CD4-positive, CD25-positive, alpha-beta regulatory T cell (primary cell): ENCODE measurements around the gene VIPR2. TPM values are rescaled to one million over a fixed set of nuclear protein-coding genes. Genes with fewer than 3 reads are reported as not detected.
A peak's percentile ranks its signal among the peaks of the same experiment; 100 is the strongest.
"Not testable (repeated sequence)": the region's sequence is repeated elsewhere in the genome, so short reads cannot be mapped to it uniquely, and the experiment has no call there.

Experiments
- ATAC-seq, 2 donors: fragments of 150-1000 bp; cut with Tn5 transposase; one replicate each; pipeline ENCODE4 v1.10.0; 2021; ENCODE audit warnings: low read depth in 2 of 2, moderate number of reproducible peaks in 2 of 2, moderate library complexity in 1 of 2
- DNase-seq, 3 donors: peaks; one replicate each; pipeline versions ENCODE4 v3.0.0 to v3.0.0-alpha.2; 2012 to 2022; ENCODE audit warnings: mixed read lengths in 1 of 3
- H3K27ac ChIP-seq: one replicate; pipeline ENCODE4 v1.7.0; 2013; ENCODE audit warnings: mild to moderate bottlenecking, low read length; ENCODE audit not compliant: insufficient read depth, poor library complexity, severe bottlenecking
- H3K27me3 ChIP-seq: one replicate; pipeline ENCODE4 v1.7.0; 2013; ENCODE audit warnings: low read length; ENCODE audit not compliant: control insufficient read depth, insufficient read depth
- H3K36me3 ChIP-seq: one replicate; pipeline ENCODE4 v1.7.0; 2013; ENCODE audit warnings: mild to moderate bottlenecking, low read length, moderate library complexity; ENCODE audit not compliant: control insufficient read depth, insufficient read depth
- H3K4me1 ChIP-seq: 2 replicates; pipeline ENCODE4 v1.7.0; 2013; ENCODE audit warnings: mild to moderate bottlenecking, low read length; ENCODE audit not compliant: insufficient read depth, control insufficient read depth, poor library complexity, severe bottlenecking
- H3K4me3 ChIP-seq: one replicate; pipeline ENCODE4 v1.7.0; 2013; ENCODE audit warnings: low read depth, mild to moderate bottlenecking, low read length, moderate library complexity
- H3K9me3 ChIP-seq, 2 experiments: 1 replicate in 1 of 2; 2 replicates in 1 of 2; pipeline ENCODE4 v1.7.0; 2013; ENCODE audit warnings: low read length in 2 of 2, mild to moderate bottlenecking in 1 of 2, moderate library complexity in 1 of 2; ENCODE audit not compliant: control insufficient read depth in 2 of 2
- H3K27ac Mint-ChIP-seq, 3 donors: one replicate each; pipeline ENCODE4 v1.8.0; 2020 to 2022; ENCODE audit warnings: mild to moderate bottlenecking in 3 of 3, mixed read lengths in 3 of 3, moderate library complexity in 2 of 3
- H3K27me3 Mint-ChIP-seq: one replicate; pipeline ENCODE4 v1.8.0; 2022; ENCODE audit warnings: mild to moderate bottlenecking, mixed read lengths
- H3K36me3 Mint-ChIP-seq: one replicate; pipeline ENCODE4 v1.8.0; 2020; ENCODE audit warnings: mixed read lengths
- H3K4me1 Mint-ChIP-seq, 4 donors: one replicate each; pipeline ENCODE4 v1.8.0; 2020 to 2022; ENCODE audit warnings: mixed read lengths in 4 of 4, mild to moderate bottlenecking in 1 of 4
- H3K4me3 Mint-ChIP-seq, 4 donors: one replicate each; pipeline ENCODE4 v1.8.0; 2020 to 2022; ENCODE audit warnings: mild to moderate bottlenecking in 4 of 4, mixed read lengths in 4 of 4, moderate library complexity in 3 of 4
- H3K9me3 Mint-ChIP-seq, 7 donors: one replicate each; pipeline ENCODE4 v1.8.0; 2020 to 2022; ENCODE audit warnings: mixed read lengths in 7 of 7, mild to moderate bottlenecking in 3 of 7, moderate library complexity in 2 of 7
- polyA plus RNA-seq, 4 donors: library from polyadenylated mRNA; unstranded; fragments of 300-500 nt; fragmentation: Illumina TruSeq; gene quantifications; one replicate each; pipeline ENCODE4 v1.2.3, GENCODE V29; 2021
- total RNA-seq: library from RNA; stranded (reverse); gene quantifications from one replicate; pipeline ENCODE4 v1.2.3, GENCODE V29; 2022

VIPR2 gene
- total and polyA plus RNA-seq, 5 donors from 2014 or later = not detected

DNA sequence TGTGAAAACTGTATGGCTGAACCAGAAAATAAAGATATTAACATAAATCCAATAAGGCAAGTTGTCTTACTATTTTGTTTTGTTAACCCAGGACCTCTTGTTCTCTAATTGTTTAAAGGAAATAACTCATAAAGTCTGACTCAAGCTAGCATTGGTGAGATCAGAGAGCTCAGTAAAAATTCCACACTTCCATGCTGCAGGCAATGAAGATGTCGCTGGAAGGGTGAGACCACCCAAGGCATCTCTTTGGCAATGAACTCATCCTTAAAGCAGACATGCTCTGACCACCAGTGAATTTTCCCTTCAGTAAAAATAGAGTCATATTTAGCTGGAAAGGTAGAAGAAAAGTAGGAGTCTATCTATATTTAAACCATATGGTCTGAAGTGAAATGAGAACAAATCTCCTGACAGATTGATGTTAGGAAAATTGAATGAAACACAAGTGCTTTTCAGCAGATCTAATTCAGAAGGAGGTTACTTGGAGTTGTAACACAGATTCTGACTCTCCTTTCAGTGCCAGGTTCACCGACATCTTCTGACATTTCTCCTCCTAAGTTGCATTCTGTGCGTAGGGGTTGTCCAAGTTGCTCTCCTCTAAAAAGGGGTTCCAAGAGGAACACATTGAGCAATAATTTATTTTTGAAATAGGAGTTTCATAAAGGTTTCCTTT is 32.8 kb upstream of the VIPR2 start:
- Histone ChIP-seq H3K9me3 (peaks cover 2 to 6% of the 10 kb centered on the region in 2 experiments), H3K27me3 (peaks cover 2% of the 10 kb centered on the region), H3K36me3 (no peaks in the 10 kb centered on the region), H3K4me3 (no peak overlapping the region), H3K4me1 (peaks cover 4% of the 10 kb centered on the region), H3K27ac (no peak overlapping the region)
- DNase-seq = no peak
- H3K27me3 Mint-ChIP-seq = peaks cover 20% of the 10 kb centered on the region
- H3K4me1 Mint-ChIP-seq = peaks cover 8 to 23% (median 11%) of the 10 kb centered on the region in 4 donors
- H3K4me3 Mint-ChIP-seq = no peak overlapping the region
- no peak overlapping the region for H3K27ac Mint-ChIP-seq
- peaks cover 3% of the 10 kb centered on the region for H3K36me3 Mint-ChIP-seq
- H3K9me3 Mint-ChIP-seq = peaks cover 2 to 15% (median 7%) of the 10 kb centered on the region in 7 donors
- ATAC-seq = no peak

DNA sequence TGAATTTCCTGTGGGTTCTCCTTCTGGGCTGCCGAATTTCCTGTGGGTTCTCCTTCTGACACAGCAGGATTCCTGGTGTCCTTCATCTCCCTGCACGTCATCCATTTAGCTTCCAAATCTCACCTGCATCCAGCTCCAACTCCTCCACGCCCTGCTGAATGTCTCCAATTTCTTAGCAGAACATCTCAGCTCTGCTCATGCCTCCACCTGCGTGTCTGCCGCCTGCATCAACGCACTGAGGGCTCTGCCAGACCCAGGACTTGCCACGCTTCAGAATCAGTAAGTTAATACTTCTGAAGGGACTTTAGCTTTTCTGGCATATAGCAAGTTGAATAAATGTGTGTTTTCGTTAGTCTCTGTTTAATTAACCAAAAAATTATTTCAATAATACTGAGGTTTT is 31.1 kb upstream of the VIPR2 start:
- no peak for DNase-seq
- Mint-ChIP-seq H3K27me3 (peaks cover 14% of the 10 kb centered on the region), H3K27ac (peak overlapping the region; percentile 34 to 94 (median 58)), H3K4me3 (peak overlapping the region in 1 of 4 donors; percentile 47), H3K4me1 (peaks cover 8 to 23% (median 11%) of the 10 kb centered on the region in 4 donors), H3K9me3 (peaks cover 2 to 15% (median 7%) of the 10 kb centered on the region in 7 donors), H3K36me3 (peaks cover 3% of the 10 kb centered on the region)
- H3K36me3 ChIP-seq = no peaks in the 10 kb centered on the region
- H3K4me1 ChIP-seq = peaks cover 4% of the 10 kb centered on the region
- peak overlapping the region; percentile 9 for H3K27ac ChIP-seq
- peaks cover 0 to 6% of the 10 kb centered on the region in 2 experiments for H3K9me3 ChIP-seq
- H3K4me3 ChIP-seq = no peak overlapping the region
- H3K27me3 ChIP-seq = no peaks in the 10 kb centered on the region
- ATAC-seq = no peak

DNA sequence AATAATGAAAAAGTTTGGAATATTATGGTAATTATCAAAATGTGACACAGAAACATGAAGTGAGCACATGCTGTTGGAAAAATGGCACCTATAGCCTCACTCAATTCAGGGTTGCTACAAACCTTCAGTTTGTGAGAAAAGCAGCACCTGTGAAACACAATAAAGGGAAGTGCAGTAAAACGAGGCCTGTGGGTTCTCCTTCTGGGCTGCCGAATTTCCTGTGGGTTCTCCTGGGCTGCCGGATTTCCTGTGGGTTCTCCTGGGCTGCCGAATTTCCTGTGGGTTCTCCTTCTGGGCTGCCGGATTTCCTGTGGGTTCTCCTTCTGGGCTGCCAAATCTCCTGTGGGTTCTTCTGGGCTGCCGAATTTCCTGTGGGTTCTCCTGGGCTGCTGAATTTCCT is 30.4 kb upstream of the VIPR2 start:
- not testable (repeated sequence) for H3K27ac ChIP-seq, H3K36me3 Mint-ChIP-seq, DNase-seq, H3K9me3 ChIP-seq, H3K4me3 ChIP-seq, H3K27me3 ChIP-seq, H3K27me3 Mint-ChIP-seq, ATAC-seq, H3K27ac Mint-ChIP-seq, H3K36me3 ChIP-seq, H3K4me1 ChIP-seq
- Mint-ChIP-seq H3K9me3 (peaks cover 0 to 11% (median 7%) of the 10 kb centered on the region in 7 donors), H3K4me1 (peaks cover 8 to 23% (median 11%) of the 10 kb centered on the region in 4 donors), H3K4me3 (peak overlapping the region in 1 of 4 donors; percentile 7)

DNA sequence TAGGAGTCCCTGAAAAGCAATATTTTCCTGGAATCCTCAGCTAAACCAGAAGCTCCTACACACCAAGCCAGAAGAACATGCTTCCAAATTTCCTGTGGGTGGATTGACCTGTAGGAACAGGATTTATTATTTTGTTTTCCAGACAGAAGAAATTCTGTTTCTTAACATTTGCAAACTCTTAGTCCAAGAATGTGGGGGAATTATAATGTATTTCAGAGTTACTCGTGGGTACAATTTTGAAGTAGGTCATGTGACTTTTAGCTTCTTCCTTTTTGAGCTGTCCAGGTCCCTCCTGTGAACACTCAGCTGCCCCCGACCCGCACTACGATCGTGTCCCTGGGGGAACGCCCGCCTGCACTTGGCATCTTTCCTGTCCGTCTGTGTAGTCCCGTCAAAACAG is 27.7 kb upstream of the VIPR2 start:
- Histone ChIP-seq H3K27ac (no peak overlapping the region), H3K4me3 (no peak overlapping the region), H3K9me3 (peaks cover 0 to 6% of the 10 kb centered on the region in 2 experiments), H3K36me3 (no peaks in the 10 kb centered on the region), H3K4me1 (peaks cover 4% of the 10 kb centered on the region), H3K27me3 (no peaks in the 10 kb centered on the region)
- DNase-seq = no peak
- Mint-ChIP-seq H3K27ac (no peak overlapping the region), H3K4me1 (peaks cover 5 to 23% (median 11%) of the 10 kb centered on the region in 4 donors), H3K9me3 (peaks cover 0 to 13% (median 2%) of the 10 kb centered on the region in 7 donors), H3K27me3 (no peaks in the 10 kb centered on the region), H3K36me3 (no peaks in the 10 kb centered on the region), H3K4me3 (no peak overlapping the region)
- ATAC-seq = no peak

DNA sequence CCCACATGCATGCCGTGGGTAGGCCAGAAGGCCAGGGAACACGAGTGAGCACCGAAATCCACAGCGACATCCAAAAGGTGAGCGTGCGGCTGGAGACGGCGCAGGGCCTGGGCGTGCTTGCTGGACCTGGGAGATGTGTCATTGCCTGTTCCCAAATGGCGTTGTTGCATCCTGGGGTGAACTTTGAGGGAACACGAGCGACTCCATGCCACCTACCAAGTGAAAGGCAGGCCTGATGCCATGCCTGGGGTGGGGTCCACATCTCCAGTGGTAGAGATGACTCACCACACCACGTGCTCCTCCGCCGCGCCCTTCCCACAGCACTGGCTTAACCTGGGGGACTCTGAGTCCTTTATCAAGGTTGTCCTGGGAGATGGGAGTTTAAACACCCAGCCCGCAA is 24.7 kb upstream of the VIPR2 start:
- H3K4me3 Mint-ChIP-seq = no peak overlapping the region
- no peaks in the 10 kb centered on the region for H3K36me3 ChIP-seq
- no peaks in the 10 kb centered on the region for H3K4me1 ChIP-seq
- H3K27ac Mint-ChIP-seq = no peak overlapping the region
- peaks cover under 1 to 10% (median 4%) of the 10 kb centered on the region in 4 donors for H3K4me1 Mint-ChIP-seq
- DNase-seq (no peak), ATAC-seq (no peak)
- H3K27me3 ChIP-seq = no peaks in the 10 kb centered on the region
- H3K9me3 Mint-ChIP-seq = peaks cover 0 to 11% (median 2%) of the 10 kb centered on the region in 7 donors
- H3K4me3 ChIP-seq = no peak overlapping the region
- peaks cover 0 to 6% of the 10 kb centered on the region in 2 experiments for H3K9me3 ChIP-seq
- H3K27me3 Mint-ChIP-seq = no peaks in the 10 kb centered on the region
- no peaks in the 10 kb centered on the region for H3K36me3 Mint-ChIP-seq
- no peak overlapping the region for H3K27ac ChIP-seq

DNA sequence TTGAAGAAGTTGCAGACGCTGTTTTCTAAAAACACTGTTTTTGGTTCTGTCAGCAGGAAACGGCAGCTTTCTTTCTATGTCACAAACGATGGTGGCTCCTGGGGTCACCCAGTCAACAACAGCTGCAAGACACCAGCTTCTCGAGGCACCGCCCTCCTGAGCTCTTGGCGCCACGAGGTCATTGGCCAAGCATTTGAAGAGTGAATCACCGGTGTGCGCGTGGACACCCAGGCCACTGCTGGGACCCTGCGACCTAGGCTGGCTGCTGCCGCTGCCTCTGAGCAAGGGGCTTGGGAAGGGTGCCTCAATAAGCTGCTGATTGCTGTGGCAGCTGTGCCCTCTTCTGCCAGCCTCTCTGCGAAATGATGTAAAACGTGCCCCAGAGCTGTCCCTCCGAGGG is 22.5 kb upstream of the VIPR2 start:
- Histone ChIP-seq H3K4me3 (no peak overlapping the region), H3K27ac (no peak overlapping the region), H3K4me1 (no peaks in the 10 kb centered on the region), H3K27me3 (no peaks in the 10 kb centered on the region), H3K36me3 (no peaks in the 10 kb centered on the region), H3K9me3 (no peaks in the 10 kb centered on the region)
- H3K4me1 Mint-ChIP-seq = no peaks in the 10 kb centered on the region
- ATAC-seq = no peak
- H3K27me3 Mint-ChIP-seq = no peaks in the 10 kb centered on the region
- no peak for DNase-seq
- H3K27ac Mint-ChIP-seq = no peak overlapping the region
- peaks cover 0 to 1% (median 0%) of the 10 kb centered on the region in 7 donors for H3K9me3 Mint-ChIP-seq
- no peaks in the 10 kb centered on the region for H3K36me3 Mint-ChIP-seq
- H3K4me3 Mint-ChIP-seq = no peak overlapping the region

DNA sequence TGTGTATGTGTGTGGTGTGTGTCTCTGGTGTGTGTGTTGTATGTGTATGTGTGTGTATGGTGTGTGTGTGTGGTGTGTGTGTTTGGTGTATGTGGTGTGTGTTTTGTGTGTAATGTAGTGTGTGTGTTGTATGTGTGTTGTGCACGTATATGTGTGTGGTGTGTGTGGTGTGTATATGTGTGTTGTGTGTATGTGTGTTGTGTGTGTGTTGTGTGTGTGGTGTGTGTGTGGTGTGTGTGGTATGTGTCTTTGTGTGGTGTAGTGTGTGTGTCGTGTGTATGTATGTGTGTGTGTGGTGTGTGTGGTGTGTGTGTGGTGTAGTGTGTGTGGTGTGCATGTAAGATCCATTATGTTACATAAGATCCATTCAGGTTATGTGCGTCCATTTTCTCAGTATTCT is 21.9 kb upstream of the VIPR2 start:
- Histone ChIP-seq H3K9me3 (no peaks in the 10 kb centered on the region), H3K27me3 (no peaks in the 10 kb centered on the region), H3K4me3 (no peak overlapping the region), H3K27ac (no peak overlapping the region), H3K4me1 (no peaks in the 10 kb centered on the region), H3K36me3 (no peaks in the 10 kb centered on the region)
- no peaks in the 10 kb centered on the region for H3K36me3 Mint-ChIP-seq
- H3K4me3 Mint-ChIP-seq = no peak overlapping the region
- H3K4me1 Mint-ChIP-seq = no peaks in the 10 kb centered on the region
- no peak overlapping the region for H3K27ac Mint-ChIP-seq
- H3K27me3 Mint-ChIP-seq = no peaks in the 10 kb centered on the region
- ATAC-seq = no peak
- peaks cover 0 to 1% (median 0%) of the 10 kb centered on the region in 7 donors for H3K9me3 Mint-ChIP-seq
- DNase-seq = no peak

DNA sequence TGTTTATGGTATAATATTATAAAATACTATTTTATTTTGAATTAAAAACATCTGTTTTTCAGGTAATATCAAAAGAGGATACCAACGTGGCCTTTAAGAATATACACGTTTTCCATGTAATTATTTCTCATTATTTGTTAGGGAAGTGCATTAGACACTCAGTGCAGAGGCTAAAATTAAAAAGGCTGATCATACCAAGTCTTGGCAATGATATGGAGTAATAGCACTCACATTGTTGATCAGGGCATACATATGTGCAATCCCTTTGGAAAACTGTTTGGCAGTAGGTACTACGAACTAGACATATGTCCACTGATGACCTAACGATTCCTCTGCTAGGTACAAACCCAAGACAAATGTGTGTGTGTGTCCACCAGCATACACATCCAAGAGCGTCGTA is 20.7 kb upstream of the VIPR2 start:
- no peak overlapping the region for H3K4me3 ChIP-seq
- no peak overlapping the region for H3K27ac ChIP-seq
- Mint-ChIP-seq H3K4me3 (no peak overlapping the region), H3K27me3 (no peaks in the 10 kb centered on the region), H3K27ac (no peak overlapping the region), H3K9me3 (peaks cover 0 to 1% (median 0%) of the 10 kb centered on the region in 7 donors), H3K36me3 (no peaks in the 10 kb centered on the region), H3K4me1 (no peaks in the 10 kb centered on the region)
- no peaks in the 10 kb centered on the region for H3K27me3 ChIP-seq
- H3K36me3 ChIP-seq = no peaks in the 10 kb centered on the region
- ATAC-seq (no peak), DNase-seq (no peak)
- H3K4me1 ChIP-seq = no peaks in the 10 kb centered on the region
- no peaks in the 10 kb centered on the region for H3K9me3 ChIP-seq
